Skeletal muscle cell (primary cell): Measurements from ENCODE around the gene ARHGEF3.

Source experiments
- DNase-seq: peaks from one replicate; pipeline ENCODE4 v3.0.0-alpha.2; 2010; ENCODE audit warnings: low read depth
- H3K4me3 ChIP-seq: 2 replicates; pipeline ENCODE4 v1.5.1; 2011; ENCODE audit warnings: low read depth, mild to moderate bottlenecking, control low read depth, low read length, moderate library complexity

ARHGEF3 gene

DNA sequence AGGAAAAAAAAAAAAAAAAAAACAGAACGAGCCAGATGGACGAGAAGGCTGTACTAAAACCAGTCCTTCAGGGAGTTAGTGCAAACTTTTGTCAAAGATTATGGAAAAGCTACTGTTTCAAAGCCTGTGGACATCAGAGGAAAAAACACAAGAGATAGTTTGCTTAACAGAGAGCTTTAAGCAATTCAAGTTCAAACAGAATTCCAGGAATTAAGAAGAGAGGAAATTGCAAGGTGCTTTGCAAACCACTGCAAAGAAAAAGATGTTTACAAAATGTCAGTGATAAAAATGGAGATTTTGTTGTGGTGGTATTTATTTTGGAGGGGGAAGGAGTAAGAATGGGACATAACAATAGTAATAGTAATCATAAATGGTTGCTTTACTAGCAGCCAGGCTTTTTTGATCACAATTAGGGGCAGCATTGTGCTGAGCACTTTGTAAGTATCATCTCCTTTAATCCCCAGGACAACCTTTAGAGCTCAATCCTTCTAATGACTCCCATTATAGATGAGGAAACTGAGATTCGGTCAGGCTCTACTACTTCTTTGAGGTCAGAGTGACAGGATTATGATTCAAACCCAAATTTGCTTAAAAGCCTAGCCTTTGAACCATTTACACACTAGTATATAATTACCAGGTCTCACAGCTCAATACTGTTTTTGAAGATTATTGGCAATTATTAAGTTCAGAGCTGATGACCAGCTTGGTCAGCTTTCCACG lies 22.4 kb upstream of the ARHGEF3 start:
- DNase-seq, result no peak
- H3K4me3 ChIP-seq, result no peak overlapping the region

GRCh38 chr3:56823421-56823926 lies 21.7 kb upstream of the ARHGEF3 start:
- no peak for DNase-seq
- H3K4me3 ChIP-seq, result no peak overlapping the region

DNA sequence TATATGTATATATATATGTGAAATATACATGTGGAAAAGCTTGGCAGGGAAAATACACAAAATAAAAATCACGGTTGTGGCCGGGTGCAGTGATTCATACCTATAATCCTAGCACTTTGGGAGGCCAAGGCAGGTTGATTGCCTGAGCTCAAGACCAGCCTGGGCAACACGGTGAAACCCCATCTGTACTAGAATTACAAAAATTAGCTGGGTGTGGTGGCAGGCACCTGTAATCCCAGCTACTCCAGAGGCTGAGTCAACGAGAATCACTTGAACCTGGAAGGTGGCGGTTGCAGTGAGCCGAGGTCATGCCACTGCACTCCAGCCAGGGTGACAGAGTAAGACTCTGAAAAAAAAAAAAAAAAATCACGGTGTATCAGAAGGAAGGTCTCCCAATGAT lies 20.8 kb upstream of the ARHGEF3 start:
- no peak for DNase-seq

GRCh38 chr3:56819016-56819809 lies 17.5 kb upstream of the ARHGEF3 start:
- no peak for DNase-seq
- no peak overlapping the region for H3K4me3 ChIP-seq

More for the DNA sequence above, 20.8 kb upstream of the ARHGEF3 start:
- no peak overlapping the region for H3K4me3 ChIP-seq

DNA sequence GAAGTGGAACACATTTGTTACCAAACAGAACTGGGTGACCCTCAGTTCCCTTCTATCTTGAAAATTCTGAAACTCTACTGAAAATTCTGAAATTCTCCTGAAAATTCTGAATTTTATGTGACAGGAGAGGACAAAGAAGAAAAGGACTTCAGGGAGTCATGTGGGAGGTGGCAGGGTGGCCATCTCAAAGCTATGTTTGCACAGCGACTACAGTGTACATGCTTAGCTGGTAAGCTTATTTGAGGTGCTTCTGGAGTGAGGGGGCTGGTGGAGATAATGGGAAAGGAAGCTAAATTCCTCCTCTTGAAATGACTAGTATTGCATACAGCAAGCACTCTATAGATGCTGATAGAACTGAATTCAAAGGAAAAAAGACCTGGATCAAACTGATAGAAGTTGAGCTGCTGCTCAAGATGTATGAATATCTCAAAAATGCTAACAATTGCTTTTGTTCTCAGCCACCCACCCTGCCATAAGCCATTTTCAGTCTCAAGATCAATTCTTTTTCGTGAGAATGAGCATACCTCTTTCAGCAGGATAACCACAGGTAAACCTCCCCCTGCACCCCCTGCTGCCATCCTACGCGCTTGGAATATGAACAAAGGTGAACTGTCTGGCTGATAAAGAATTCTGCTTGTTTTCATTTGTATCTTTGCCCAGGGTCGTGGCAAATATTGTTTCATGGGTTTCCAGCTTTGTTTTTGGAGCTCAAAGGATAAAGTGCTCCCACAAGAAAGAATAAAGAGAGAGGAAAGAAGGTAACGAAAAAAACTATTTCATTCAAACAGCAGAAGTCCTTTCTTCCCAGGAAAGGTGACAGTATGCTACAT lies 16.6 kb upstream of the ARHGEF3 start:
- no peak for DNase-seq
- H3K4me3 ChIP-seq, result no peak overlapping the region

DNA sequence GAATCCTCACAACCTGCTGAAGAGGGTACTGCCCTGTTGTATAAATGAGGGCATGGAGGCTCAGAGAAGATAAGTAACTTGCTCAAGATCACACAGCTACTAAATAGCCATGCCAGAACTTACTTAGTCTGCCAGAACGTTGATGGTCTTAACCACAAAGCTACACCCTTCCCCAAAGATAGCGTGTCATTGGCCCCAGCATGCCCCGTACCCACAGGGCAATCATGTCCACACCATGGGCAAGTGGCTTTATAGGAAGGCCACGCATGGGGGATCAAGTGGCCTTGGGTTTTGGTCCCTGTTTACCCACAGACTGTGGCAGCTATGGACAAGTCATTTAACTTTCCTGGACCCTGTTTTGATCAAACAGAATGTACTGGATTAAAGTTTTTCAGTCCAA lies 15.9 kb upstream of the ARHGEF3 start:
- DNase-seq, result no peak

DNA sequence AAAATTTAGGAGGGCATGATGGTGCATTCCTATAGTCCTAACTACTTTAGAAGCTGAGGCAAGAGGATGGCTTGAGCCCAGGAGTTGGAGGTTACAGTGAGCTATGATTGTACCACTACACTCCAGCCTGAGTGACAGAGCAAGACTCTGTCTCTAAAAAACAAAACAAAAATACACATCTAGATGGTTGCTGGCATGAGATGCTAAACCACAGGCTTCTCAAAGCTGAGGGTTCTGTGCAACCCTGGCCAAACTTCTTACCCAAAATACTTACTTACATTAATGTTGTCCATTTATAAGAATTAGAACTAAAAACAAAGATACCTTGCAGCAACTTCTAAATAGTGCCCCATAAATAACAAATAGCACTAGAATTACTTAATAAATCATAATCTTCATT lies 14.3 kb upstream of the ARHGEF3 start:
- no peak overlapping the region for H3K4me3 ChIP-seq
- DNase-seq, result no peak

More for the DNA sequence above, 15.9 kb upstream of the ARHGEF3 start:
- H3K4me3 ChIP-seq, result no peak overlapping the region

- DNase-seq, result no peak
These were observed 13.8 kb upstream of the ARHGEF3 start for GRCh38 chr3:56815589-56815988.

DNA sequence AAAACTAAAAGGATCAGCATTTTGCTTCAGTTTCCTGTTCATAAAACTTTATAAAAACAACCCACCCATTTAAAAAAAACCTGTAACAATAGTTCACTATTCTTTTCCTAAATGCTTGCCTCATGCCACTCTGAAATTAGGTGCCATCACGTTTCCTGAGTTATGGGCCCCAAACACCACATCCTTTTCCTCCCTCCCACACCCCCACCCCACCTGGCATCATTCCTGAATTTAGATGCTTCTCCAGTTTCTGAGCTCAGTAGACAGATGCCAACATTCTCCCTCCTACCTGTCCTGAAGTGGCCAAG lies 11.9 kb upstream of the ARHGEF3 start:
- H3K4me3 ChIP-seq, result no peak overlapping the region
- no peak for DNase-seq

More at GRCh38 chr3:56815589-56815988, 13.8 kb upstream of the ARHGEF3 start:
- H3K4me3 ChIP-seq, result no peak overlapping the region

GRCh38 chr3:56812754-56813652 lies 11.3 kb upstream of the ARHGEF3 start:
- no peak overlapping the region for H3K4me3 ChIP-seq
- DNase-seq, result no peak

DNA sequence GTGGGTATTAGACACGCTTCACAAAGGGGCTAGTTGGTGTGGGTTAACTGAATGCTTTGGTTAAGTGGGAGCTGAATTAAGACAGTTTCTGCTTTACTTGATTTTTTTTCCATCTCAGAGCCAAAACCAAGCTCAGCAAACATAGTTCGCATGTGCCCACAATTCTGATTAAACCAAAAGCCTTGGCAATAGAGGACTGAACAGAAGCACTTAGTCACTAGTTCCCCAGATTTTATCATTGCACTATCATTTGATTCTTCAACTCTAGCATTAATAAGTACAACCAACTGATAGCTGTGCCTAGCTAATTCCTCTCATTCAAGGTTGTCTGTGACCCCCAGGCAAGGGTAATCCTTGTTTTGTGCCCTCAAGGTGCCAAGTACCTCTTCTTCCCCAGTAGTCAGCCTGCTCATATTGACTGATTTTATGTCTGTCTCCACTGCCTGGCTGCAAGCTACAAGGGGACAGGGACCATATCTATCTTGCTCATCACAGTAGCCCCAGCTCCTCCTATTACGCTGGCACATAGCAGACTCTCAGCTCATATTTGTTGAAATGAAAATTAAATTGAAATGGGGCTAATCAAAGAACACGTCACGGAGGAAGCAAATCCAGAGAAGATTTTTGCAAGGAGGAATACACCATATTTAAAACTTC lies 9.9 kb upstream of the ARHGEF3 start:
- H3K4me3 ChIP-seq, result no peak overlapping the region
- DNase-seq, result no peak

DNA sequence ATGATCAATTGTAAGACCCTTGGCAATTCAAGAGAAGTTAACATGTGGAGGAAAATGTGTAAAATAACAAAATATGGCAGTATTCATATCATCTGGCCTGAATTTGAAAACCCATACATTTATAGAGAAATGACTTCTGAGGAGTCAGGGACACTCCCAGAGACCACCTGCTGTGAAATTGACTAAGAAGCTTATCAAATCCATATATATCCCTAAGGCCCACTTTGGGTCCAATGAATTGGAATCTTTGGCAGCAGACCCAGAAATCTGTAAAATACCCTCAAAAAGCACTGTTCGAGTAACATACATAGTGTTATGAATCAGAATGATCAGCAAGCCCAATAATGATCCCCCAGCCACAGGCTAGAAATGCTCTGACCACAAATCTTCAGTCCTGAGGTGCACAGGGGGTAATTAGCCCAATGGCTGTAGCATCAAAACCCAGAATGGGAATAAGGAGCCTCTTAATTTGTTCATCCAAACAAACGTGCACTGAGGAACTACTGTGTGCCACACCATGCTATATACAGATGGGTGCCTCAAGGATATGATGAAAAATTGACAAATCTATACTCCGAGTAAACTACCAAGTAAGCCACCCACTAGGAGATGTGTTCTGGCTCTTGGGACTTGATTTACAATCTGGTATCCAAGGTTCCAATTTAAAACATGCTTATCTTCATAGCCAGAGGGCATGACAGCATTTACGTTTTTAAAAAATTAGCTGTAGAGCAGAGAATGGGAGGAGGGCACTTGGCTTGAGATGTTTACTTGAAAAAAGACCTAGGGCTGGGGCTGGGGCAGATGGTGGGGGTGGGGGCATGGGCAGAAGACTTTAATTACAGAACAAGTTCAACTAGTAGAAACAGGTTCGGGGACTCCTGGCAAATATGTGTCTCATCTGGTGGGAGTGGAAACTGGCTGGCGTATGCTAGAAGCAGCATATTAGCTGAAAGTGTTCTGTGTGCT lies 9.1 kb upstream of the ARHGEF3 start:
- DNase-seq, result no peak
- no peak overlapping the region for H3K4me3 ChIP-seq

- H3K4me3 ChIP-seq, result no peak overlapping the region
- no peak for DNase-seq
These were observed 4.7 kb upstream of the ARHGEF3 start for GRCh38 chr3:56806407-56806806.

DNA sequence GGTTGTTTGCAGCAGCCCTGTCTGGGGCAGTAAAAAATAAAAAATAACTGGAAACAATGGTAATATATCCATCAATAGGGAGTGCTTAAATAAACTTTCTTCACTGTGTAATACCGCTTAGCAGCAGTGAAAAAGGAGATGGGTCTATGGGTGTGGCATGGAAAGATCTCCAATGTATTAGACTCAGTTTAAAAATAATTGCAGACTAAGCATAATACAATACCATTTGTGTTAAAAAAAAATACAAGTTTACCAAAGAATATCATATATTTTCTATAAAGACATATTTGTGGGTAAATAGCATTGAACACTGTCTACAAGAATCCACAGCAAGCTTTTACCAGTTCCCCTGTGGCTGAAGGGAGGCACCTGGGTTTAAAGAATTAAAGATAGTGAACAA lies 1.0 kb upstream of the ARHGEF3 start:
- no peak overlapping the region for H3K4me3 ChIP-seq
- no peak for DNase-seq

GRCh38 chr3:56802378-56802745 lies 613 bp upstream of the ARHGEF3 start:
- H3K4me3 ChIP-seq, result peak overlapping the region; percentile 67
- DNase-seq, result no peak

DNA sequence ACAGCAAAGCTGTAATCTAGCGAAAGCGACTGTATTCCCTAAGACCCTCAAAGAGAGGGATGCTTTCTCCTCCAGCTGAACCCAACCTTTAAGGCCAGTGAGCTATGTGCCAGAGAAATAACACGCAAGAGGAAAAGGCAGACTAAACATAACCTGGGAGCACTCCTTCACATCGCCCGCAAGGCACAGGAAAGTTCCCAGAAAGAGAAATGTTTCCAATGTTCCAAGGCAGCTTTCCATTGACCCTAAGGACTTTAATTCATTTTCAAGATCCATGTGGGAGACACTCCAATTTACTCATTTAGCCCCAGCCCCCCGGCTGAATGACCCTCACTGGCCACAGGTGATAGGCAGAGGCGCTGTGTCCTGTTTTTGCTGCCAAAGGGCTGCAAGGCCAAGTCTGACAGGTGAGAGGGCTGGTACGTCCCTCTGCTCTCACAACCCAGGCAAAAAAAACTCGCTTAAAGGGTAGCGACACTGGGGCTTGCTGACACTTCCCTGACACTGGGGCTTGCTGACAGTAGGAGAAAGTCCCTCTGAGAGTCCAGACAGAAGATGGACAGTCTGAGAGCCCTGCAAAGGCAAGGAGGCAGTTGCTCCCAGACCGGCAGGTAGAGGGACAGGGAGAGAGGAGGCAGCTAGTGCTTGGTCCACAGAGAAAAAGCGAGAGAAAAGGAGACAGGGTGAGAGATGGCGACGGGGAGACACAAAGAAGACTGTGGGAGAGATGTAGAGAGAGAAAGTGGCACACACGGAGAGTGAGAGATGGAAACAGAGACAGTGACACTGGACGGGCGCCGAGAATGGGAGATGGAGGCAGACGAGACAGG lies 702 bp downstream of the ARHGEF3 start:
- no peak for DNase-seq
- peak overlapping the region; percentile 67 for H3K4me3 ChIP-seq
